ENCODE results near the gene MAP2K6.

DNA sequence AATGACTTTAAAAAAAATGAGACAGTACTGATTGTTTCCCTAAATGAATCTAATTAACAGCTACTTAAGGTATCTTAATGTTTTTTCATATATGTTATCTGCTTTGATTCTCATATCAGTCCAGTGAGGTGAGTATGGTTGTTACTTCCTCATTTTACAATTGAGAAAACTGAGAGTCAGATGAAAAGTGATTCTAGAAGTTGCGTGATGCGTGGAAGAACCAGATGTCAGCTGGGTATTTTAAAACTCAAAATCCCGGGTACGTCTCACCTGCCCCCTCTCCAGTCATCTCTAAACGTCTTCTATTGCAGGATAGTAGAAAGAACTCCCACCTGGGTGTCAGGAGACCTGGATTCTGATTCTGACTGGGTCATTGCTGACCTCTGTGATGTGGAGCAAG, 89.2 kb downstream of the MAP2K6 start:
- TF ChIP-seq, protein P1, sequence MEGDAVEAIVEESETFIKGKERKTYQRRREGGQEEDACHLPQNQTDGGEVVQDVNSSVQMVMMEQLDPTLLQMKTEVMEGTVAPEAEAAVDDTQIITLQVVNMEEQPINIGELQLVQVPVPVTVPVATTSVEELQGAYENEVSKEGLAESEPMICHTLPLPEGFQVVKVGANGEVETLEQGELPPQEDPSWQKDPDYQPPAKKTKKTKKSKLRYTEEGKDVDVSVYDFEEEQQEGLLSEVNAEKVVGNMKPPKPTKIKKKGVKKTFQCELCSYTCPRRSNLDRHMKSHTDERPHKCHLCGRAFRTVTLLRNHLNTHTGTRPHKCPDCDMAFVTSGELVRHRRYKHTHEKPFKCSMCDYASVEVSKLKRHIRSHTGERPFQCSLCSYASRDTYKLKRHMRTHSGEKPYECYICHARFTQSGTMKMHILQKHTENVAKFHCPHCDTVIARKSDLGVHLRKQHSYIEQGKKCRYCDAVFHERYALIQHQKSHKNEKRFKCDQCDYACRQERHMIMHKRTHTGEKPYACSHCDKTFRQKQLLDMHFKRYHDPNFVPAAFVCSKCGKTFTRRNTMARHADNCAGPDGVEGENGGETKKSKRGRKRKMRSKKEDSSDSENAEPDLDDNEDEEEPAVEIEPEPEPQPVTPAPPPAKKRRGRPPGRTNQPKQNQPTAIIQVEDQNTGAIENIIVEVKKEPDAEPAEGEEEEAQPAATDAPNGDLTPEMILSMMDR (IDR thresholded peaks at IDR 0.05): no peak
- no peak for TF ChIP-seq POLR2A (IDR thresholded peaks at IDR 0.05)

All from Peyer's patch (tissue), 4 donors.